Sigmoid colon (tissue), 7 donors: Measurements from ENCODE around the gene TLE2. TPM values are rescaled to one million over a fixed set of nuclear protein-coding genes. Genes with fewer than 3 reads are reported as not detected.
A peak's percentile ranks its signal among the peaks of the same experiment; 100 is the strongest.
"Not testable (repeated sequence)": the region's sequence is repeated elsewhere in the genome, so short reads cannot be mapped to it uniquely, and the experiment has no call there.

Experiments used
- DNase-seq: peaks from one replicate; pipeline ENCODE4 v3.0.0-alpha.2; 2019
- H3K27ac ChIP-seq, 4 donors: fragments of 200-600 bp; sonication (generic); one replicate each; pipeline ENCODE4 v1.5.1; 2016 to 2019; ENCODE audit warnings: mild to moderate bottlenecking in 1 of 4
- H3K27me3 ChIP-seq, 3 donors: fragments of 200-600 bp; sonication (generic); one replicate each; pipeline ENCODE4 v1.5.1; 2019; ENCODE audit warnings: mild to moderate bottlenecking in 1 of 3
- H3K36me3 ChIP-seq, 4 donors: fragments of 200-600 bp; sonication (generic); one replicate each; pipeline ENCODE4 v1.5.1; 2016 to 2019
- H3K4me1 ChIP-seq, 4 donors: fragments of 200-600 bp; sonication (generic); one replicate each; pipeline ENCODE4 v1.5.1; 2017 to 2019
- H3K4me3 ChIP-seq, 4 donors: fragments of 200-600 bp; sonication (generic); one replicate each; pipeline ENCODE4 v1.5.1; 2017 to 2019; ENCODE audit warnings: mild to moderate bottlenecking in 2 of 4, moderate library complexity in 1 of 4
- H3K9me3 ChIP-seq, 4 donors: fragments of 200-600 bp in 3 of 4; sonication (generic) in 3 of 4; one replicate each; pipeline versions ENCODE4 v1.5.1 to v1.6.1; 2013 to 2019
- EP300 ChIP-seq, 4 donors: sonication (generic); formaldehyde crosslinking; IDR thresholded peaks; one replicate each; pipeline ENCODE4 v1.6.1; 2017; ENCODE audit warnings: antibody characterized with exemption in 4 of 4
- POLR2A ChIP-seq, 2 donors: fragments of 450-650 bp; IDR thresholded peaks; one replicate each; pipeline ENCODE4 v1.6.1; 2016; ENCODE audit warnings: antibody characterized with exemption in 2 of 2, mild to moderate bottlenecking in 2 of 2, moderate library complexity in 2 of 2
- POLR2AphosphoS5 ChIP-seq, 4 donors: sonication (generic); formaldehyde crosslinking; IDR thresholded peaks; one replicate each; pipeline ENCODE4 v1.6.1; 2017; ENCODE audit warnings: antibody characterized with exemption in 4 of 4
- WGBS, 2 donors: extraction: QIAGEN DNeasy Blood & Tissue Kit; methylation state at CpG; one replicate each; pipeline ENCODE4 v1.1.7; 2013; 5-methylcytosine and 5-hydroxymethylcytosine counted together
- intact Hi-C: fragments of 100-400 bp; cut with DNase I; formaldehyde crosslinking; loops from one replicate; pipeline ENCODE4 v1.15.1; 2023
- polyA plus RNA-seq, 3 donors: library from polyadenylated mRNA; stranded (reverse); fragments of 200-250 nt; gene quantifications; one replicate each; pipeline ENCODE4 v1.2.3, GENCODE V29; 2013
- total RNA-seq, 4 donors: library from RNA; depleted of rRNA; stranded (reverse); fragments of >200 nt; gene quantifications; one replicate each; pipeline ENCODE4 v1.1.0, GENCODE V29; 2016
- TF ChIP-seq, protein P1 (sequence below), 4 experiments: fragments of 450-650 bp in 3 of 4; fragments of 200-600 bp in 1 of 4; IDR thresholded peaks; one replicate each; pipeline ENCODE4 v1.5.1; 2016 to 2019; ENCODE audit warnings: antibody characterized with exemption in 4 of 4, mild to moderate bottlenecking in 3 of 4, moderate library complexity in 2 of 4
- donor health status: healthy with polysubstance abuse.
- donor health status: Bipolar disorder and iron deficiency.
- donor health status: healthy.

Gene TLE2
- total and polyA plus RNA-seq, 7 donors, result 10.9 to 66.5 (median 27.8) TPM

DNA sequence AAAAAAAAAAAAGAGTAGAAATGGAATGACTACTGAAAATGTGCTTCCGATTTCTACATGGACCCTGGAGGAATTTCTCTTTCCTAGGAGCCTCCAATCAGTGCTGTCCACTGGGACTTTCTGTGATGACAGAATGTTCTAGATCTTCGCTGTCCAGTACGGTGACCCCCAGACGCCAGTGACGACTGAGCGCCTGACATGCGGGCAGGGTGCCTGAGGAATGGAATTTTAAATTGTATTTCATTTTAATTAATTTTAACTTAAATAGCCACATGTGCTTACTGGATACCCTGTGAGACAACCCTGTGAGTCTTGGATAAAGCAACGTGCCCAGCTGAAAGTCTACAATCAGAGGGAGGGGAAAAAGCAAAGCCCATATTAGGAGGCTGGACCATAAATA is 55.9 kb downstream of the TLE2 start:
- no peak overlapping the region for H3K4me3 ChIP-seq
- H3K36me3 ChIP-seq, result no peaks in the 10 kb centered on the region
- H3K9me3 ChIP-seq, result no peaks in the 10 kb centered on the region
- H3K4me1 ChIP-seq, result peaks cover 0 to 43% (median 39%) of the 10 kb centered on the region in 4 donors
- intact Hi-C loops, result no loop called here
- DNase-seq, result no peak
- no peaks in the 10 kb centered on the region for H3K27me3 ChIP-seq
- TF ChIP-seq POLR2A (IDR thresholded peaks at IDR 0.05) (no peak), POLR2AphosphoS5 (IDR thresholded peaks at IDR 0.05) (peak in 2 of 4 donors; percentile 18 to 36)
- H3K27ac ChIP-seq, result peak overlapping the region in 3 of 4 donors; percentile 4 to 88 (median 48)
- 70 to 73% methylated on average over 8 of the region's 8 CpGs for WGBS, 2 donors

DNA sequence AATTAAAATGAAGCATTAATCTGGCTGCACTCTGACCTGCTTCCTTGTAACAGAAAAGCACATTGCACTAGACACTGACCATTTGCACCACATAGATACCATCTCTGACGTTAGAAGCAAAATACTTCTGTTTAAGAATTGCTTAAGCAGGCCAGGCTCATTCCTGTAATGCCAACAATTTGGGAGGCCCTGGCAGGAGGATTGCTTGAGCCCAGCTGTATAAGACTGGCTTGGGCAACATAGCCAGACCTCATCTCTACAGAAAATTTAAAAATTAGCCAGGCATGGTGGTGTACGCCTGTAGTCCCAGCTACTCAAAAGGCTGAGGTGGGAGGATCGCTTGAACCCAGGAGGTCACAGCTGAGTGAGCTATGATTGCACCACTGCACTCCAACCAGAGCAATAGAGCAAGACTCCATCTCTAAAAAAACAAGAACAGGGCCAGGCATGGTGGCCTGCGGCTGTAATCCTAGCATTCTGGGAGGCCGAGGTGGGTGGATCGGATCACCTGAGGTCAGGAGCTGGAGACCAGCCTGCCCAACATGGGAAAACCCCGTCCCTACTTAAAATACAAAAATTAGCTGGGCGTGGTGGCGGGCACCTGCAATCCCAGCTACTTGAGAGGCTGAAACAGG is 58.8 kb downstream of the TLE2 start:
- H3K36me3 ChIP-seq, result no peaks in the 10 kb centered on the region
- H3K4me3 ChIP-seq, result no peak overlapping the region
- 78 to 79% methylated on average over 9 of the region's 9 CpGs for WGBS, 2 donors
- no peak for DNase-seq
- no peaks in the 10 kb centered on the region for H3K9me3 ChIP-seq
- TF ChIP-seq, protein P1, sequence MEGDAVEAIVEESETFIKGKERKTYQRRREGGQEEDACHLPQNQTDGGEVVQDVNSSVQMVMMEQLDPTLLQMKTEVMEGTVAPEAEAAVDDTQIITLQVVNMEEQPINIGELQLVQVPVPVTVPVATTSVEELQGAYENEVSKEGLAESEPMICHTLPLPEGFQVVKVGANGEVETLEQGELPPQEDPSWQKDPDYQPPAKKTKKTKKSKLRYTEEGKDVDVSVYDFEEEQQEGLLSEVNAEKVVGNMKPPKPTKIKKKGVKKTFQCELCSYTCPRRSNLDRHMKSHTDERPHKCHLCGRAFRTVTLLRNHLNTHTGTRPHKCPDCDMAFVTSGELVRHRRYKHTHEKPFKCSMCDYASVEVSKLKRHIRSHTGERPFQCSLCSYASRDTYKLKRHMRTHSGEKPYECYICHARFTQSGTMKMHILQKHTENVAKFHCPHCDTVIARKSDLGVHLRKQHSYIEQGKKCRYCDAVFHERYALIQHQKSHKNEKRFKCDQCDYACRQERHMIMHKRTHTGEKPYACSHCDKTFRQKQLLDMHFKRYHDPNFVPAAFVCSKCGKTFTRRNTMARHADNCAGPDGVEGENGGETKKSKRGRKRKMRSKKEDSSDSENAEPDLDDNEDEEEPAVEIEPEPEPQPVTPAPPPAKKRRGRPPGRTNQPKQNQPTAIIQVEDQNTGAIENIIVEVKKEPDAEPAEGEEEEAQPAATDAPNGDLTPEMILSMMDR (IDR thresholded peaks at IDR 0.05), result no peak
- TF ChIP-seq EP300 (IDR thresholded peaks at IDR 0.05), result no peak
- TF ChIP-seq POLR2AphosphoS5 (IDR thresholded peaks at IDR 0.05), result no peak
- TF ChIP-seq POLR2A (IDR thresholded peaks at IDR 0.05), result no peak
- no peaks in the 10 kb centered on the region for H3K27me3 ChIP-seq
- intact Hi-C loops, result no loop called here
- peaks cover 0 to 24% (median 18%) of the 10 kb centered on the region in 4 donors for H3K4me1 ChIP-seq
- peak overlapping the region in 3 of 4 donors; percentile 52 to 88 (median 63) for H3K27ac ChIP-seq

DNA sequence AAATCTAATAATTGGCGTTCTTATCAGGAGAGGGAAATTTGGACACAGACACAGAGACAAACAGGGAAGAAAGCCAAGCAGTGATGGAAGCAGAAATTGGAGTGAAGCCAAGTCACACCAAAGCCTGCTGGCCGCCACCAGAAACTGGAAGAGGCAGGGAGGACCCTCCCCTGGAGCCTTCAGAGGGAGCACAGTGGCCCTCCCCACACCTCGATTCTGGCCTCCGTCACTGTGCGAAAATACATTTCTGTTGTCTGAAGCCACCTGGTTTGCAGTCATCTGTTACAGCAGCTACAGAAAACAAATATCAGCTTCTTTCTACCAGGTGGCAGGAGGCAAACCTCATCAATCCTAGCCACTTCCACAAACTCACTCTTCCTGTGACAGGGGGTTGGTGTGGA is 60.0 kb downstream of the TLE2 start:
- H3K9me3 ChIP-seq, result no peaks in the 10 kb centered on the region
- DNase-seq, result peak; percentile 86
- no peak overlapping the region for H3K4me3 ChIP-seq
- 5 to 21% methylated on average over 5 of the region's 5 CpGs for WGBS, 2 donors
- intact Hi-C loops, result no loop called here
- H3K27me3 ChIP-seq, result no peaks in the 10 kb centered on the region
- H3K27ac ChIP-seq, result peak overlapping the region; percentile 52 to 88 (median 56)
- H3K36me3 ChIP-seq, result no peaks in the 10 kb centered on the region
- H3K4me1 ChIP-seq, result peaks cover 0 to 18% (median 17%) of the 10 kb centered on the region in 4 donors
- TF ChIP-seq, protein P1 (IDR thresholded peaks at IDR 0.05), result no peak
- TF ChIP-seq POLR2AphosphoS5 (IDR thresholded peaks at IDR 0.05) (peak in 2 of 4 donors; percentile 10 to 30), EP300 (IDR thresholded peaks at IDR 0.05) (no peak)

DNA sequence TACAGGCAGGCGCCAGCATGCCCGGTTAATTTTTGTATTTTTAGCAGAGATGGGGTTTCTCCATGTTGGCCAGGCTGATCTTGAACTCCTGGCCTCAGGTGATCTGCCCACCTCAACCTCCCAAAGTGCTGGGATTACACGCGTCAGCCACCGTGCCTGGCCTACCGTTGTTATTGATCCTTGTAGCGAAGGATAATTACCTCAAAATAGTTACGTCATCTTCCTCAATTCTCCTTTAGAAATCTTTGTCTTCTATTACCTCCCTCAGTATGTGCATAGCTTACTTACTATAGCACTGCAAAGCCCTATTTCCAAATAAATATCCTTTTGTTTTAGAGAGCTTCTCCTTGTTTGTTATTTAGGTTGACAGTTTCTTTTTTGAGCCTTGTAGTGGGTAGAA is 61.1 kb downstream of the TLE2 start:
- Histone ChIP-seq H3K36me3 (no peaks in the 10 kb centered on the region), H3K27me3 (no peaks in the 10 kb centered on the region), H3K4me3 (no peak overlapping the region), H3K4me1 (peaks cover 0 to 18% (median 17%) of the 10 kb centered on the region in 4 donors), H3K9me3 (no peaks in the 10 kb centered on the region), H3K27ac (no peak overlapping the region)
- TF ChIP-seq POLR2A (IDR thresholded peaks at IDR 0.05) (no peak), POLR2AphosphoS5 (IDR thresholded peaks at IDR 0.05) (no peak), EP300 (IDR thresholded peaks at IDR 0.05) (no peak)
- TF ChIP-seq, protein P1 (IDR thresholded peaks at IDR 0.05), result no peak
- intact Hi-C loops, result no loop called here
- no peak for DNase-seq
- 79 to 87% methylated on average over 8 of the region's 8 CpGs for WGBS, 2 donors

DNA sequence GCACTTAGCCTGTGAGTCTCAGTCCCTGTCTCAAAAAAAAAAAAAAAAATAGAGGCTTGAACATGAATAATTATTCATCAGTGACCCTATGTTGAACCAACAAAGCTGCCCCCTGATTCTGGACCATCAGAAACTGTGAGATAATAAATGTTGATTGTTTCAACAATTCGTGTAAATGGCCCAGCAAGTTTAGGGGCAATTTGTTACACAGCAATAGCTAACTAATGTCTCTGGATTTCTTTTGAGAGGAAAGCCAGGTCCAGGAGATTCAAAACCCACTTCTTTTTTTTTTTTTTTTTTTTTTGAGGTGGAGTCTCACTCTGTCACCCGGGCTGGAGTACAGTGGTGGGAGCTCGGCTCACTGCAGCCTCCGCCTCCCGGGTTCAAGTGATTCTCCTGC is 64.2 kb downstream of the TLE2 start:
- Histone ChIP-seq H3K4me1 (peaks cover 0 to 16% (median 9%) of the 10 kb centered on the region in 4 donors), H3K27ac (no peak overlapping the region), H3K27me3 (no peaks in the 10 kb centered on the region), H3K36me3 (no peaks in the 10 kb centered on the region), H3K4me3 (no peak overlapping the region), H3K9me3 (no peaks in the 10 kb centered on the region)
- intact Hi-C loops, result no loop called here
- DNase-seq, result no peak
- TF ChIP-seq POLR2A (IDR thresholded peaks at IDR 0.05) (no peak), POLR2AphosphoS5 (IDR thresholded peaks at IDR 0.05) (no peak), EP300 (IDR thresholded peaks at IDR 0.05) (no peak)
- TF ChIP-seq, protein P1 (IDR thresholded peaks at IDR 0.05), result no peak
- 98 to 99% methylated on average over 5 of the region's 5 CpGs for WGBS, 2 donors

DNA sequence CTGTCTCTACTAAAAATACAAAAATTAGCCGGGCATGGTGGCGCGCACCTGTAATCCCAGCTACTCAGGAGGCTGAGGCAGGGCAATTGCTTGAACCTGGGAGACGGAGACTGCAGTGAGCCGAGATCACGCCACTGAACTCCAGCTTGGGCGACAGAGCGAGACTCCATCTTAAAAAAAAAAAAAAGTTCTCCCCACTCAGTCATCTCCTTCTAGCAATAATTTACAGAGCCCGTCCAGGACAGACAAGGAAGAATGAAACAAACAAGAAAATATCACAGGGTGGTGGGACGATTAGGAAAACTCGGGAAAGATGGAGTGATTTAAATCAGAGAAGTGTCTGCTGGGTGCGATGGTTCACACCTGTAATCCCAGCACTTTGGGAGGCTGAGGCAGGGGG is 65.4 kb downstream of the TLE2 start:
- not testable (repeated sequence) for H3K36me3 ChIP-seq, H3K27ac ChIP-seq, H3K9me3 ChIP-seq, H3K27me3 ChIP-seq, DNase-seq, H3K4me3 ChIP-seq, H3K4me1 ChIP-seq
- intact Hi-C loops, result loop anchor here (2.0 kb wide), 3 partner anchors 111 to 199 kb away; no protein-coding TSS in a partner anchor
- 67 to 81% methylated on average over 12 of the region's 12 CpGs for WGBS, 2 donors
